HAP-1 (cell line): Measurements from ENCODE around the gene FERMT2.

ENCODE experiments used
- DNase-seq, 2 experiments: peaks; one replicate each; pipeline ENCODE4 v3.0.0-alpha.2; 2016 to 2020; ENCODE audit warnings: low spot score in 2 of 2
- H3K27me3 ChIP-seq: fragments of 250-450 bp; sonication (Bioruptor Pico); 2 replicates; pipeline ENCODE4 v1.5.1; 2020; ENCODE audit warnings: low read depth, mild to moderate bottlenecking, moderate library complexity
- H3K36me3 ChIP-seq: fragments of 250-450 bp; sonication (Bioruptor Pico); replicated peaks from 2 replicates; pipeline ENCODE4 v1.5.1; 2020; ENCODE audit warnings: mild to moderate bottlenecking
- H3K4me1 ChIP-seq: fragments of 250-450 bp; sonication (Bioruptor Pico); 2 replicates; pipeline ENCODE4 v1.5.1; 2020; ENCODE audit warnings: mild to moderate bottlenecking
- H3K4me3 ChIP-seq: fragments of 250-450 bp; sonication (Bioruptor Pico); 2 replicates; pipeline ENCODE4 v1.5.1; 2020; ENCODE audit warnings: mild to moderate bottlenecking, moderate library complexity
- H3K9me3 ChIP-seq: fragments of 250-450 bp; sonication (Bioruptor Pico); 2 replicates; pipeline ENCODE4 v1.5.1; 2020; ENCODE audit warnings: mild to moderate bottlenecking, moderate library complexity
- in situ Hi-C: fragments of 300-500 bp; cut with MboI; formaldehyde crosslinking; loops from 3 replicates; pipeline ENCODE4 v1.14.3; 2020; ENCODE audit warnings: low sequenced_read_pairs, inconsistent platforms, mixed read lengths

FERMT2 gene

DNA sequence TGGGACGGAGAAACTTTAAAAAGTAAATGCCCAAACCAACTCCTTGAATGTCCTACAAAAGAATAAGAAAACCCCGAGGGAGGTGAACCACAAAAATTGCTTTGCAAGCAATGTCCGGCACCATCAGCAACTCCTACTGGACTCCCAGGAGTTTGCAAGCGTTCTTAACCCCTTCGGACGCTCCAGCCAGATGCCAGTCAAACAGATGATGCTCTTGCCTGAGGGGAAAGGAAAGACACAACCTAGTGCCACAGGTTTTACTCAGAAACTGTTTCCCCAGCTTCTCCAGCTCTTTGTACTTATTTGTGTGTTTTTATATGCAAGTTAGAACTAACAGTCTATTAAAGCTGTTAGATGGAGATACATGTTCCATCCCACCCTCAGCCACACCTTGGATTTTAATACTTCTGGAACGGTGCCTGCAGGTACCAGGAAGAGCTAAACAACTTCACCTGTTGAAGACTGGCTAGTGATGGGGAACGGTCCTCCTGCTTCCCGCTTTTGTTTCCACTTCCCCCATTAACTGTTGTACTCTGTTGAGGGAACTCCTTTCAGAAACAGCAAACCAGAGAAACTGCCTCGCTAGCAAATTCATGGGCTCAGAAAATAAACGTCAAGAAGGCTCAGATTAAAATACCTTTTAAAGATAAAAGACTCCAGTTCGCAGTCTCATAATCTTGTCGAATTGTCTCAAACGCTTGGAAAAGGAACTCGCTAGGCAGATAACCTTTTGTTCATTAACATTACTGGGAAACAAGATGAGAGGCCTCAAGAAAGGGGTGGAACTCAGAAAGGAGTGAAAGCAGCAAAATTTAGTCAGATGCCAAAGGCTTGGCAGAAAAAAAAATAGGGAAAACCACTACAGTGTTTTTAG lies 1.1 kb upstream of the FERMT2 start:
- peak overlapping the region; percentile 63 for H3K4me3 ChIP-seq
- no peaks in the 10 kb centered on the region for H3K9me3 ChIP-seq
- peaks cover 20% of the 10 kb centered on the region for H3K4me1 ChIP-seq
- DNase-seq = peak; percentile 70 to 72
- no peaks in the 10 kb centered on the region for H3K27me3 ChIP-seq
- peaks cover 4% of the 10 kb centered on the region for H3K36me3 ChIP-seq
- in situ Hi-C loops = no loop called here

GRCh38 chr14:52950410-52950897 lies 396 bp downstream of the FERMT2 start:
- Histone ChIP-seq H3K27me3 (no peaks in the 10 kb centered on the region), H3K36me3 (peaks cover 4% of the 10 kb centered on the region), H3K9me3 (no peaks in the 10 kb centered on the region), H3K4me3 (peak overlapping the region; percentile 79), H3K4me1 (peaks cover 20% of the 10 kb centered on the region)
- DNase-seq = peak; percentile 31 to 70
- in situ Hi-C loops = no loop called here

GRCh38 chr14:52949711-52950409 lies 990 bp downstream of the FERMT2 start:
- peak overlapping the region; percentile 79 for H3K4me3 ChIP-seq
- peaks cover 20% of the 10 kb centered on the region for H3K4me1 ChIP-seq
- H3K9me3 ChIP-seq = no peaks in the 10 kb centered on the region
- peak; percentile 47 to 53 for DNase-seq
- in situ Hi-C loops = no loop called here
- no peaks in the 10 kb centered on the region for H3K27me3 ChIP-seq
- peaks cover 4% of the 10 kb centered on the region for H3K36me3 ChIP-seq

DNA sequence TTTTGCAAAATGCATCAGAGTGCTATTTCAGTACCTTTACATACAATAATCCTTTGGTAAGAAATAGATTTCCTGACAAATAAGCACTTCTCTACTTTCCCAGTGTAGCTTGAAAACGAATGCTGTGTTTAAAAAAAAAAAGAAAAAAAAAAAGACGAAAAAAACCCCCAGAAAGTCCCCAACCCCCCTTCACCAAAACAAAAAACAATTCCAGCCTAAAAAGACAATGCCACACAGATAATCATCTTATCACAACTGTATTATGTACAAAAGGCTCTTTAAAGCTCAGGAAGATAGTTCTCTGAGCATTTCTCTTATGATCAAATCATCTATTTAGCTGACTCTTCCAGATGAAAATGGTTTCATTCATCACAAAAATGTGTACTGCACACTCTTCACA lies 1.6 kb downstream of the FERMT2 start:
- Histone ChIP-seq H3K27me3 (no peaks in the 10 kb centered on the region), H3K4me1 (peaks cover 18% of the 10 kb centered on the region), H3K4me3 (peak overlapping the region; percentile 79), H3K36me3 (peaks cover 4% of the 10 kb centered on the region), H3K9me3 (no peaks in the 10 kb centered on the region)
- no peak for DNase-seq
- in situ Hi-C loops = no loop called here

DNA sequence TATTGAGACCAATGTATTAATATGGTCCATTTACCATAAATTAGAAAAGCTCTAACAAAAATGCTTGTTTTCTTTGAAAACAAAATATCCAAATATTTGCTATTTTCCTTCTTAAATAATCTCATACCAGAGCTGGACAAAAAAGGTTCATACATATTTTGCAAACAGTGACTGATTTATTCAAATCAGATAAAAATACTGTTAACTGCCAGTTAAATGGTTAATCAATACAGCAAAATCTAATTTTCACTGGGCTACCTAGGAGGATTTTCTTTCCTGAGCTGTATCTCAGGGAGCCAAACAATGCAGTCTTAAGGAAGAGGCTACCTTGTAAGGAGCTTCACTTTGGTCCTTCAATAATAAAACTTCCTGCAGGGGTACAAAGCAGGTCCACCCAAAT lies 2.0 kb downstream of the FERMT2 start:
- peak in 1 of 2 experiments; percentile 20 for DNase-seq
- peaks cover 20% of the 10 kb centered on the region for H3K4me1 ChIP-seq
- no peaks in the 10 kb centered on the region for H3K9me3 ChIP-seq
- no peaks in the 10 kb centered on the region for H3K27me3 ChIP-seq
- peak overlapping the region; percentile 79 for H3K4me3 ChIP-seq
- in situ Hi-C loops = no loop called here
- H3K36me3 ChIP-seq = peaks cover 4% of the 10 kb centered on the region

DNA sequence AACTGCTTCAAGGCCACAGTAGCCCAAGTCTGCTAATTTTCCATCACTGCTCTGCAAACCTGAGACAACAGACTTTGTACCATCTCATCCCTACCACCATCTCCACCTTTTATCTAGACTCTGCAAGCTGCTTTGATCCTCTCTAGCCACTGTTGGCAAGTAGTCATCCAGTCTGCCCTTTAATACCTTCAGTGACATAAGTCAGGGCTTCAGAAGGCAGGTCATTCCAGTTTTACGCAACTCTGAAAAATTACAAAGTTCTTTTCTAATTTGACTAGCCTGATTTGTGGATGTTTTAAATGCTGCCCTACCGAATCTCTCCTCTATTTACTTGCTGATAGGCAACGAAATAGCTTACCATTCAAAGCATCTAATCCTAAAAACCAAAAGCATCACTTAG lies 2.8 kb downstream of the FERMT2 start:
- DNase-seq = no peak
- peaks cover 27% of the 10 kb centered on the region for H3K4me1 ChIP-seq
- in situ Hi-C loops = no loop called here
- no peaks in the 10 kb centered on the region for H3K9me3 ChIP-seq
- no peak overlapping the region; the same call in 1 of the 2 replicates for H3K4me3 ChIP-seq
- no peaks in the 10 kb centered on the region for H3K27me3 ChIP-seq
- H3K36me3 ChIP-seq = peaks cover 4% of the 10 kb centered on the region

- peak in 1 of 2 experiments; percentile 40 for DNase-seq
- H3K36me3 ChIP-seq = no peaks in the 10 kb centered on the region; the same call in 1 of the 2 replicates
- no peaks in the 10 kb centered on the region for H3K27me3 ChIP-seq
- H3K4me1 ChIP-seq = peaks cover 28% of the 10 kb centered on the region
- in situ Hi-C loops = no loop called here
- no peak overlapping the region for H3K4me3 ChIP-seq
- no peaks in the 10 kb centered on the region for H3K9me3 ChIP-seq
These were observed 6.6 kb downstream of the FERMT2 start for GRCh38 chr14:52944254-52944653.

- no peaks in the 10 kb centered on the region for H3K27me3 ChIP-seq
- in situ Hi-C loops = no loop called here
- no peak overlapping the region for H3K4me3 ChIP-seq
- H3K36me3 ChIP-seq = no peaks in the 10 kb centered on the region
- H3K4me1 ChIP-seq = peaks cover 26% of the 10 kb centered on the region
- no peaks in the 10 kb centered on the region for H3K9me3 ChIP-seq
- no peak for DNase-seq
These were observed 11.4 kb downstream of the FERMT2 start for GRCh38 chr14:52939427-52939826.

DNA sequence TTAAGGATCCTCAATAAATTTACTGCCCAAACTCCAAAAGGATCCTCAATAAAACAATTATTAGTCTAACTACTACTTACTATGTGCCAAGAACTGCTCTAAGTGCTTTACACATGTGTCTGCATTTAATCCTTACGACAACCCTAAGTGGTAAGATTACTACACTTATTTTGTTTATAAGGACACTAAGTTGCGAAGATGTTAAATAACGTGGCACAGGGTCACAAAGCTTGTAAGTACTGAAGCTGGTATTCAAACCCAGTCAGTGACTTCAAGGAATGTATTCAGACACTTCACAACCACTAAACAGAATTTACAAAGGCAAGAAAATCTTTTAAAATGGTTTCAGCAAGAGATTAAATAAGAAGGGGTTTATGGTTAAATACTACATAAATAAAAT lies 13.0 kb downstream of the FERMT2 start:
- H3K27me3 ChIP-seq = no peaks in the 10 kb centered on the region
- DNase-seq = no peak
- in situ Hi-C loops = no loop called here
- H3K9me3 ChIP-seq = no peaks in the 10 kb centered on the region
- H3K36me3 ChIP-seq = no peaks in the 10 kb centered on the region
- peaks cover 15% of the 10 kb centered on the region for H3K4me1 ChIP-seq
- no peak overlapping the region for H3K4me3 ChIP-seq

DNA sequence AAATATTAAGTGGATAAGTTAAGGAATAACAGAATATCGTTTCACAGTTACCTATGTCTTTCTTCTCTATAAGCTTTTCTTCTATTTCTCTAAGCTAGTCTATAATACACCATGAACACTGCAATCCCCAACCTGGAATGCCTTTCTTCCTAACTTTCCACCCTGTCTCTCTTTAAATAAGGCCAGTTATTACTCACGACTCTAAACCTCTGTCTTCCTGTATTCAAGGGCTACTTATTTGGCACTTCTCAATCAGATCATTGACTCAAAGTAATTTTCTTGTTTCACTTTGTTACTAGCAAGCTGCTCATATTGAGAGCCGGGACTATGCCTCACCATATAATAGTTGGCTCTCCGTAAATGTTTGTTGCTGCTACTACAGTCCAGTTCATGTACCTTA lies 13.5 kb downstream of the FERMT2 start:
- DNase-seq = no peak
- Histone ChIP-seq H3K9me3 (no peaks in the 10 kb centered on the region), H3K4me3 (no peak overlapping the region), H3K4me1 (peaks cover 15% of the 10 kb centered on the region), H3K36me3 (no peaks in the 10 kb centered on the region), H3K27me3 (no peaks in the 10 kb centered on the region)
- in situ Hi-C loops = no loop called here

- Histone ChIP-seq H3K27me3 (no peaks in the 10 kb centered on the region), H3K36me3 (no peaks in the 10 kb centered on the region), H3K4me3 (no peak overlapping the region), H3K4me1 (peaks cover 9% of the 10 kb centered on the region), H3K9me3 (no peaks in the 10 kb centered on the region)
- no peak for DNase-seq
- in situ Hi-C loops = no loop called here
These were observed 14.4 kb downstream of the FERMT2 start for GRCh38 chr14:52936437-52936836.

DNA sequence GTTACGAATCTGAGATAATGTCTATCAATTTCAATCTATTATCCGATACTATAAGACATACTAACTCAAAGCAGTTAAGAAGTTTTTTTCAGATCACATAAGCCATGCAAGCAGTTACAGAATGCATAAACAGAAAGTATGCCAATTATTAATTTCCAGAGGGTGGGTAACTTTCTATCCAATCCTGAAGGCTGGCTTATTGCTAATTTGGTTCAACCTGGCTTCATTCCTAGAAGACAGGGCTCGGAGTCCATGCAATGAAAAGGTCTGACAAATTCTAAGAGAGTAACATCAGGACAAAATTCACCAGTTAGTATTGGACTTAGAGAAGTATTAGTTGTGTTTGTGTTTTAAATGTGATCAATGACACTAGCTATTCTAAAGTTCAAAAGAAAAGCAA lies 15.0 kb downstream of the FERMT2 start:
- no peaks in the 10 kb centered on the region for H3K27me3 ChIP-seq
- peaks cover 6% of the 10 kb centered on the region for H3K4me1 ChIP-seq
- in situ Hi-C loops = no loop called here
- no peak overlapping the region for H3K4me3 ChIP-seq
- H3K36me3 ChIP-seq = no peaks in the 10 kb centered on the region
- H3K9me3 ChIP-seq = no peaks in the 10 kb centered on the region
- no peak for DNase-seq

GRCh38 chr14:52934762-52935161 lies 16.1 kb downstream of the FERMT2 start:
- no peak overlapping the region for H3K4me3 ChIP-seq
- H3K36me3 ChIP-seq = no peaks in the 10 kb centered on the region
- no peak for DNase-seq
- in situ Hi-C loops = no loop called here
- H3K9me3 ChIP-seq = no peaks in the 10 kb centered on the region
- H3K4me1 ChIP-seq = peaks cover 6% of the 10 kb centered on the region
- H3K27me3 ChIP-seq = no peaks in the 10 kb centered on the region

DNA sequence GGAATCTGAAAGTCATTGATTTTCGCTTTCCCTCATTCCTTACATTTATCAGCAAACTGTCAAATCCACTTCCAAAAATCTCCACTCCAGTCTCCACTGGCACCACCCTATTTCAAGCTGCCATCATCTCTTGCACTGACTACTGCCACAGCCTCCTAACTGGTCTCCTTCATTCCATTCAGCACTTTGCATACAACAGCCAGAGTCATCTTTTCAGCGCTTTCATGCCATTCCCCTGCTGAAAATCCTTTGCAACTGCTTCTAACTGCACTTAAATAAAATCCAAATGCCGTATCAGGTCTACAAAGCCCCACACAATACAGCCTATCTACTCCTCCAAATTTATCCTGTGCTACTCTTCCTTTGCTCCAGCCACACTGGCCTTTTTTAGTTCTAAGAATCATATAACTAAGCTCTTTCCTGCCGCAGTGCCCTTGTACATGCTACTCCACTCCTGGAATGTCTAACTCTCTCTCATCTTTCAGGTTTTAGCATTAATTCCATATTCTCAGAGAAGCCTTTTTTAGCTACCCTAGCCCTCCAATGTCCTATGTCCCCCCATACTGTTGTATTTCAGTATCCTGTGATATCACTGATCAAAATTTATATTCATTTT lies 21.6 kb downstream of the FERMT2 start:
- DNase-seq = no peak
- Histone ChIP-seq H3K4me3 (no peak overlapping the region), H3K36me3 (no peaks in the 10 kb centered on the region), H3K27me3 (no peaks in the 10 kb centered on the region), H3K9me3 (no peaks in the 10 kb centered on the region), H3K4me1 (peaks cover 9% of the 10 kb centered on the region)
- in situ Hi-C loops = no loop called here
